Stomach (tissue), 9 donors: ENCODE results near the gene VKORC1. TPM values are rescaled to one million over a fixed set of nuclear protein-coding genes. Genes with fewer than 3 reads are reported as not detected.

Source experiments
- DNase-seq, 2 donors: peaks; one replicate each; pipeline versions ENCODE4 v3.0.0 to v3.0.0-alpha.2; 2013 to 2019
- H3K27ac ChIP-seq, 5 donors: fragments of 200-600 bp in 4 of 5; sonication (generic) in 4 of 5; one replicate each; pipeline ENCODE4 v1.5.1; 2013 to 2019; ENCODE audit warnings: mild to moderate bottlenecking in 1 of 5, moderate library complexity in 1 of 5
- H3K27me3 ChIP-seq, 3 donors: fragments of 200-600 bp; sonication (generic); one replicate each; pipeline ENCODE4 v1.5.1; 2017 to 2019; ENCODE audit warnings: mixed run types in 1 of 3
- H3K36me3 ChIP-seq, 4 donors: fragments of 200-600 bp; sonication (generic); 1 replicate in 3 of 4; 2 replicates in 1 of 4; pipeline ENCODE4 v1.5.1; 2016 to 2019
- H3K4me1 ChIP-seq, 4 donors: fragments of 200-600 bp; sonication (generic); one replicate each; pipeline ENCODE4 v1.5.1; 2016 to 2019
- H3K4me3 ChIP-seq, 4 donors: fragments of 200-600 bp; sonication (generic) in 3 of 4; one replicate each; pipeline ENCODE4 v1.5.1; 2016 to 2019; ENCODE audit warnings: mild to moderate bottlenecking in 1 of 4
- H3K9me3 ChIP-seq, 4 donors: fragments of 200-600 bp; sonication (generic); one replicate each; pipeline ENCODE4 v1.5.1; 2016 to 2019
- CTCF ChIP-seq, 7 experiments: fragments of 450-650 bp in 4 of 7; fragments of 200-600 bp in 3 of 7; sonication (generic) in 3 of 7; IDR thresholded peaks; one replicate each; pipeline ENCODE4 v1.5.1; 2016 to 2019; ENCODE audit warnings: antibody characterized with exemption in 7 of 7, control low read depth in 2 of 7, mild to moderate bottlenecking in 1 of 7
- EP300 ChIP-seq: sonication (generic); formaldehyde crosslinking; IDR thresholded peaks from one replicate; pipeline ENCODE4 v1.6.1; 2017; ENCODE audit warnings: antibody characterized with exemption
- POLR2A ChIP-seq, 4 donors: fragments of 450-650 bp; IDR thresholded peaks; one replicate each; pipeline ENCODE4 v1.6.1; 2016; ENCODE audit warnings: antibody characterized with exemption in 4 of 4, control low read depth in 2 of 4, mild to moderate bottlenecking in 1 of 4, moderate library complexity in 1 of 4
- POLR2AphosphoS5 ChIP-seq, 3 donors: sonication (generic); formaldehyde crosslinking; IDR thresholded peaks; one replicate each; pipeline ENCODE4 v1.6.1; 2016; ENCODE audit warnings: antibody characterized with exemption in 3 of 3
- WGBS, 5 donors: extraction: QIAGEN DNeasy Blood & Tissue Kit in 3 of 5; methylation state at CpG; one replicate each; pipeline versions ENCODE4 v1.1.5 to v1.1.7; 2013 to 2018; 5-methylcytosine and 5-hydroxymethylcytosine counted together
- intact Hi-C: fragments of 100-400 bp; cut with DNase I; formaldehyde crosslinking; loops from one replicate; pipeline ENCODE4 v1.15.1; 2023; ENCODE audit warnings: low total_unique reads
- polyA plus RNA-seq, 3 donors: library from polyadenylated mRNA; stranded (reverse); fragments of 200-250 nt; gene quantifications; one replicate each; pipeline ENCODE4 v1.2.3, GENCODE V29; 2013
- total RNA-seq, 5 donors: library from RNA; depleted of rRNA; stranded (reverse); fragments of >200 nt; gene quantifications; one replicate each; pipeline versions ENCODE4 v1.1.0 to v1.2.3, GENCODE V29; 2014 to 2016
- donor health status: healthy with polysubstance abuse.
- donor health status: Bipolar disorder and iron deficiency.
- donor health status: healthy.

The VKORC1 gene
- total and polyA plus RNA-seq, 8 donors, result 20.1 to 191 (median 58.0) TPM

GRCh38 chr16:31109622-31110021 is 15.0 kb upstream of the VKORC1 start:
- peak overlapping the region in 3 of 5 donors; percentile 88 to 95 (median 94) for H3K27ac ChIP-seq
- TF ChIP-seq EP300 (no peak), POLR2A (IDR thresholded peaks at IDR 0.05) (no peak), POLR2AphosphoS5 (IDR thresholded peaks at IDR 0.05) (no peak), CTCF (IDR thresholded peaks at IDR 0.05) (no peak)
- no peak for DNase-seq

GRCh38 chr16:31108794-31109558 is 14.4 kb upstream of the VKORC1 start:
- no peak for DNase-seq
- peaks cover 35 to 41% (median 38%) of the 10 kb centered on the region in 4 donors for H3K36me3 ChIP-seq
- TF ChIP-seq EP300 (no peak), POLR2AphosphoS5 (IDR thresholded peaks at IDR 0.05) (no peak), CTCF (IDR thresholded peaks at IDR 0.05) (no peak), POLR2A (IDR thresholded peaks at IDR 0.05) (no peak)
- H3K4me1 ChIP-seq, result peaks cover 35 to 60% (median 46%) of the 10 kb centered on the region in 4 donors
- peak overlapping the region; percentile 70 to 99 (median 94) for H3K4me3 ChIP-seq
- intact Hi-C loops, result no loop called here
- H3K27me3 ChIP-seq, result no peaks in the 10 kb centered on the region
- H3K27ac ChIP-seq, result peak overlapping the region; percentile 88 to 96 (median 95)
- H3K9me3 ChIP-seq, result no peaks in the 10 kb centered on the region
- 36 to 71% (median 41%) methylated on average over 30 to 57 of the region's 57 CpGs for WGBS, 5 donors

More at GRCh38 chr16:31109622-31110021, 15.0 kb upstream of the VKORC1 start:
- WGBS, 5 donors, result 84 to 92% (median 88%) methylated on average over 12 of the region's 12 CpGs
- Histone ChIP-seq H3K27me3 (no peaks in the 10 kb centered on the region), H3K4me3 (peak overlapping the region in 2 of 4 donors; percentile 70 to 88), H3K4me1 (peaks cover 40 to 66% (median 53%) of the 10 kb centered on the region in 4 donors), H3K9me3 (no peaks in the 10 kb centered on the region), H3K36me3 (peaks cover 35 to 41% (median 38%) of the 10 kb centered on the region in 4 donors)
- intact Hi-C loops, result no loop called here

- WGBS, 5 donors, result 3 to 15% (median 4%) methylated on average over 13 to 68 of the region's 68 CpGs
- TF ChIP-seq EP300 (no peak), POLR2A (IDR thresholded peaks at IDR 0.05) (no peak), POLR2AphosphoS5 (IDR thresholded peaks at IDR 0.05) (peak in 2 of 3 donors; percentile 69 to 82), CTCF (IDR thresholded peaks at IDR 0.05) (no peak)
- peak; percentile 73 to 91 for DNase-seq
- peak within 1 kb of the TSS; percentile 88 to 96 (median 95) for H3K27ac ChIP-seq
- no peaks in the 10 kb centered on the region for H3K27me3 ChIP-seq
- intact Hi-C loops, result no loop called here
- H3K4me1 ChIP-seq, result peaks cover 27 to 52% (median 39%) of the 10 kb centered on the region in 4 donors
- no peaks in the 10 kb centered on the region for H3K9me3 ChIP-seq
- H3K4me3 ChIP-seq, result peak within 1 kb of the TSS; percentile 70 to 99 (median 94)
- peaks cover 35 to 40% (median 38%) of the 10 kb centered on the region in 4 donors for H3K36me3 ChIP-seq
Measured at GRCh38 chr16:31108035-31108793, 13.6 kb upstream of the VKORC1 start, which contains the start of gene BCKDK. BCKDK (plus strand) TSS chr16:31108386; CDS start chr16:31109224, 838 bp downstream.

- no peak for TF ChIP-seq POLR2A (IDR thresholded peaks at IDR 0.05)
- 88 to 94% (median 89%) methylated on average over 6 of the region's 6 CpGs for WGBS, 5 donors
- Histone ChIP-seq H3K36me3 (peaks cover 29 to 33% (median 32%) of the 10 kb centered on the region in 4 donors), H3K27me3 (no peaks in the 10 kb centered on the region), H3K27ac (peak overlapping the region in 2 of 5 donors; percentile 94 to 95), H3K4me1 (peaks cover 21 to 45% (median 35%) of the 10 kb centered on the region in 4 donors), H3K4me3 (no peak overlapping the region), H3K9me3 (no peaks in the 10 kb centered on the region)
- DNase-seq, result peak in 1 of 2 donors; percentile 3
- intact Hi-C loops, result no loop called here
Measured at GRCh38 chr16:31107465-31107867, 12.9 kb upstream of the VKORC1 start.
